Caki2 (cell line): Measurements from ENCODE around the gene STRAP. TPM values are rescaled to one million over a fixed set of nuclear protein-coding genes. Genes with fewer than 3 reads are reported as not detected.
"Not testable (repeated sequence)": the region's sequence is repeated elsewhere in the genome, so short reads cannot be mapped to it uniquely, and the experiment has no call there.

ENCODE experiments used
- DNase-seq: peaks from one replicate; pipeline ENCODE4 v3.0.0-alpha.2; 2015; ENCODE audit warnings: low read depth
- in situ Hi-C: cut with HindIII; loops from 2 replicates; pipeline ENCODE4 v1.10.0; 2016; ENCODE audit warnings: low sequenced_read_pairs, low pct_unique_long_range_greater_than_20kb, mixed read lengths
- total RNA-seq: library from RNA; depleted of rRNA; stranded (reverse); fragments of >200 nt; shearing (Covaris generic); gene quantifications from 2 replicates; pipeline ENCODE4 v1.2.3, GENCODE V29; 2014; ENCODE audit warnings: low replicate concordance

The STRAP gene
- total RNA-seq, 1 experiment from 2014 or later, result 195 TPM

DNA sequence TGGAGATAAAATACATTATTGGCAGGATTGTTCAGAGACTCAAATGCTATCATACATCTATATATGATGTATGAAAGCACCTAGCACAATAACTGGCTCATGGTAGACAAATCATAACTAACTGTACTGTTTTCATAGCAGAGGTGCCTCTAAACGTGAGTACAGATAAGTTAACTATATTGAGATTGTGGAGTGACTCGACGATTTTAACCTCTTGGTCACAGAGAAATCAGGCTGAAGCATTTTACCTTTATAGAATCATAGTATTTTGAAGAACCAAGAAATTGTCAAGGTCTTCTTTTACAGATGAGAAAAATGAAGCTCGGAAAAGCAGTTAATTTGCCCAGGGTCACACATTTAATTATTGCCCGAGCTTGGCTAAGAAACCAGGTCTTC lies 28.3 kb downstream of the STRAP start:
- no peak for DNase-seq
- in situ Hi-C loops, result no loop called here

DNA sequence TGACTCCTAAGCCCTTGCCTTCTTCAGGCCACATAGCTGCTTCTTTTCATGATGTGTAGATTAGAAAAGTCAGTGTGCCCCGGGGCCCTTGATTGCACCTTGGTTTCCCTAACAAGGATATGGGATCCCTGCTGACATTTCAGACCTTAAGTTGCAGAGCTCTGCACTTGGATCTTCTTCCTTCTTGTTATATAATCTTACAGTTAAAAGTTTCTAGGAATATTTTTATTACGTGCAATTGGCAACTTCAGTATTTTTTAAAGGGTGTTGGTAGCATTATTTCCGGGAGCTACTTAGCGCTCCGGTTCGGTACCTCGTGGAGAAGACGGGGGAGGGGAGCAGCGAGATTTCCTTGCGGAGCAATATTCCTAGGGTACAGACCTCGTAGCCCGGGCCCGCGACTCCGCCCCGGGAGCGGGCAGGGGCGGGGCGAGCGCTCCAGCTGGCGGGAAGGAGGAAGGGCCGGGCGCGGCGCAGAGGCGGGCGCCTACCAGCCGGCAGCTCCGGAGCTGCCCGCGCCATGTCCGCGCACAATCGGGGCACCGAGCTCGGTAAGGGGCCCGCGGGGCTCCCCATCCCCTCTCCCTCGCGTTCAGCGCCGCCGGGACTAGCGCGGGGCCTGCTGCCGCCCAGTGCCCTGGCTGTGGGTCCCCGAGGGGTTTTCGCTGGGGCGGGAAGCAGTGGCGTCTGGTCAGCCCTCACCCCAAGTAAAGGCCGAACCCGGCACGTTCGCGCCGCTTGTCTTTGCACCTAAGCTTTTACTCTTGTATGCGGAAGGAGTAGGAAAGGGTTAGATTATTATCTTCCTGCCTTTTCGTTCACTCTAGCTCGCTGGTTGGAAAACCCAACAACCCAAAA lies 28.9 kb downstream of the STRAP start, which contains the start of gene DERA:
Gene DERA, plus strand, starts transcription at position 469 of the 858 bp plus-strand sequence. Its CDS starts 52 bp downstream, at position 521.
- peak; percentile 86 for DNase-seq
- in situ Hi-C loops, result no loop called here

GRCh38 chr12:15911931-15912330 lies 29.7 kb downstream of the STRAP start:
- in situ Hi-C loops, result not testable (repeated sequence)

GRCh38 chr12:15914131-15914530 lies 31.9 kb downstream of the STRAP start:
- DNase-seq, in situ Hi-C loops: not testable (repeated sequence)

More at GRCh38 chr12:15911931-15912330, 29.7 kb downstream of the STRAP start:
- not testable (repeated sequence) for DNase-seq

DNA sequence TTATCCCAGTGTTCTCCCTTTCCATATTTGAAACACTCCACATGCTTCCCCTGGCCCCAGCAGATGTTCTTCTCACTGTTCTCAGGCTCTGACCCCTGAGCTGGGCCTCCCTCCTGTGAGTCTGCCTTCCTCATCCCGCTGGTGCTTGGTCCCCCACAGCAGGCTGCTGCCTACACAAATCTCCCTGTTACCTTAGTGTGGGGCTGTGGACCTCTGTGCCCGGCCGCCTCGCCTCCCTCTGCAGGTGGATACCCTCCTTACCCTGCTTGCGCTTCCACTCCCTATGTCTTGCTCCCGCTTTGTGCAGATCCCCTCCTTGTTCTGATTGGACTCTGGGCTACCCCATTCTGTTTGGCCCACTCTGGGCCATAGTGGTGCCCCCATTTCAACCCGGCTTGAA lies 35.9 kb downstream of the STRAP start:
- in situ Hi-C loops, result no loop called here
- no peak for DNase-seq

- DNase-seq, result no peak
- in situ Hi-C loops, result no loop called here
These were observed 37.2 kb downstream of the STRAP start for GRCh38 chr12:15919418-15919817.

DNA sequence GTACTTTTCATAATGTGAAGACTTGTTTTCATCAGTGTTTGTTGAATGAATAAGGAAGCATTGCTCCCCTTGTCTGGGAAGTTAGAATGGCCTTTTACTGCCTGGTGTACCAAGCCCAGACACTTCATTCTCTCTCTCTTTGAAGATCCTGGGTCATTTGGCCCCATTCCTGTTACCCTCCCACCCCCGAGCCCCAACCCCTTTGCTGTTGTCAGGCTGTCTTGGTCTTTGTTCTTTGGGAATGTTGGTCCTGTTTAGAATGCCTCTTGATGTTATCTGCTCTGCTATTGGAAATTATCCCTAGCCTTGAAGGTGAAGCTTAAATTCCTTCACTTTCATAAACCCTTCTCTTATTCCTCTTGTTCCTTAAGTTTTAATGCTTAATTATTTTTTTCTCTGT lies 42.8 kb downstream of the STRAP start:
- in situ Hi-C loops, result no loop called here
- no peak for DNase-seq

GRCh38 chr12:15928346-15928745 lies 46.2 kb downstream of the STRAP start:
- no peak for DNase-seq
- in situ Hi-C loops, result no loop called here

- DNase-seq, result no peak
- in situ Hi-C loops, result no loop called here
These were observed 46.8 kb downstream of the STRAP start for GRCh38 chr12:15928870-15929571.

- DNase-seq, result peak; percentile 21
- in situ Hi-C loops, result no loop called here
These were observed 49.4 kb downstream of the STRAP start for GRCh38 chr12:15931590-15932053.

- in situ Hi-C loops, result no loop called here
- DNase-seq, result no peak
These were observed 50.1 kb downstream of the STRAP start for GRCh38 chr12:15932327-15932726.

- no peak for DNase-seq
- in situ Hi-C loops, result no loop called here
These were observed 50.8 kb downstream of the STRAP start for GRCh38 chr12:15932971-15933370.

GRCh38 chr12:15933751-15934150 lies 51.6 kb downstream of the STRAP start:
- in situ Hi-C loops, result no loop called here
- no peak for DNase-seq

- in situ Hi-C loops, result no loop called here
- DNase-seq, result no peak
These were observed 54.6 kb downstream of the STRAP start for GRCh38 chr12:15936751-15937150.

DNA sequence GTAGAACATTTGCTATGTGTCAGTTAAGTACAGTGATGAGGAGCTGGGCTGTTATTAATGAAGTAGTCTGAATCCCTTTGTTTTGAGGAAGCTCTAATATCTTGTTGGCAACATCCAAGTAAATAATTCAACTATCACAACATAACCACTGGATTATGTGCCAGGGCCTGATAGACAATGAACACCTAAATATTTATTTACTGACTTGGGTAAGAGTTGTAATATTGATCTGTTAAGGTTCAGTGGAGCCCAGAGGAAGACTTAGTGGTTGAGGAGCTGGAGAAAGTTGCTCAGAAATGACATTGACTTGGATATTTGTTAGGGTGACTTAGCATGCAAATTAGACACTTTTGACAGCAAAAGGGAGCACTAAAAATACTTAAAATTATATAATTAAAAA lies 55.7 kb downstream of the STRAP start:
- in situ Hi-C loops, result no loop called here
- no peak for DNase-seq

GRCh38 chr12:15939111-15939510 lies 56.9 kb downstream of the STRAP start:
- in situ Hi-C loops, result no loop called here
- no peak for DNase-seq

- in situ Hi-C loops, result no loop called here
- no peak for DNase-seq
These were observed 60.3 kb downstream of the STRAP start for GRCh38 chr12:15942475-15942874.

GRCh38 chr12:15943519-15943918 lies 61.3 kb downstream of the STRAP start:
- DNase-seq, in situ Hi-C loops: not testable (repeated sequence)

DNA sequence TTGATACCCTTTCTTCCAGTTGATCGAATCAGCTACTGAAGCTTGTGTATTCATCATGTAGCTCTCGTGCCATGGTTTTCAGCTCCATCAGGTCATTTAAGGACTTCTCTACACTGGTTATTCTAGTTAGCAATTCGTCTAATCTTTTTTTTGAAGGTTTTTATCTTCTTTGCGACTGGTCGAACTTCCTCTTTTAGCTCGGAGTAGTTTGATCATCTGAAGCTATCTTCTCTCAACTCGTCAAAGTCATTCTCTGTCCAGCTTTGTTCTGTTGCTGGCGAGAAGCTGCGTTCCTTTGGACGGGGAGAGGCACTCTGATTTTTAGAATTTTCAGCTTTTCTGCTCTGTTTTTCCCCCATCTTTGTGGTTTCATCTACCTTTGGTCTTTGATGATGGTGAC lies 66.3 kb downstream of the STRAP start:
- in situ Hi-C loops, DNase-seq: not testable (repeated sequence)
